NCI-H1436 (cell line): ENCODE measurements around the gene GDF10.

Experiments
- DNase-seq: peaks from one replicate; lab custom pipeline; 2025; lab: John Stamatoyannopoulos, UW

GDF10 gene

DNA sequence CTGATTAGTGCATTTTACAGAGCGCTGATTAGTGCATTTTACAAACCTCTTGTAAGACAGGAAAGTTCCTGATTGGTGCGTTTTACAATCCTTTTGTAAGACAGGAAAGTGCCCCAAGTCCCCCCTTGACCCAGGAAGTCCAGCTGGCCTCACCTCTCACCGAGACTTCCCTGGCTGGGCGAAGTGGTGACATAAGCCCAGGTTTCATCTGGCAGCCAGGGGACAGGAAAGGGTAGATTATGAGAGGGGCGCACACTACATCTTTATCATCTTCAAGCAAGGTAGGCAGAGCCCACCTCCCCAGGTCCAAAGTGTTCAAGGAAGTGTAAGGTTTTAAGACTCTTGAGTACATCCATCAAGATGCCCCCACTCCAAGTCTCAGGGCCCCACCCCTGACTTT lies 5.5 kb upstream of the GDF10 start:
- DNase-seq, result no peak

DNA sequence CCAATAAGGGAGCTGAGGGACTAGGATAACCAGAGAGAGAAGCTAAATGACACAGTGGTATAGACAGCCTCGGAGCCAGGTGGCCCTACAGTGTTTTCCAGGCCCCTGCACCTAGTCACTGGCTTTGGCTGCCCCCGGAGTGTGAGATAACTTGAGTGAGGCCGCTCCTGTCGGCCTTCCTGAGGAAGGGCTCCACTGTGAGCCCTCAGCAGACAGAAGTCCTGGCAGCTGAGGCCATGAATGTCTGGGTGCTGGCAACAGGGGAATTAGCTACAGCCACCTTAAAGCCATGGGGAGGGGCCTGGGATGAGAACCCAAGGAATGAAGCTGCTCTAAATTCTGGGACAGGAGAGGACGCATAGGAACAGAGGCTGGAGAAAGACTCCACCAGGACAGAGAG lies 4.6 kb upstream of the GDF10 start:
- DNase-seq, result no peak

DNA sequence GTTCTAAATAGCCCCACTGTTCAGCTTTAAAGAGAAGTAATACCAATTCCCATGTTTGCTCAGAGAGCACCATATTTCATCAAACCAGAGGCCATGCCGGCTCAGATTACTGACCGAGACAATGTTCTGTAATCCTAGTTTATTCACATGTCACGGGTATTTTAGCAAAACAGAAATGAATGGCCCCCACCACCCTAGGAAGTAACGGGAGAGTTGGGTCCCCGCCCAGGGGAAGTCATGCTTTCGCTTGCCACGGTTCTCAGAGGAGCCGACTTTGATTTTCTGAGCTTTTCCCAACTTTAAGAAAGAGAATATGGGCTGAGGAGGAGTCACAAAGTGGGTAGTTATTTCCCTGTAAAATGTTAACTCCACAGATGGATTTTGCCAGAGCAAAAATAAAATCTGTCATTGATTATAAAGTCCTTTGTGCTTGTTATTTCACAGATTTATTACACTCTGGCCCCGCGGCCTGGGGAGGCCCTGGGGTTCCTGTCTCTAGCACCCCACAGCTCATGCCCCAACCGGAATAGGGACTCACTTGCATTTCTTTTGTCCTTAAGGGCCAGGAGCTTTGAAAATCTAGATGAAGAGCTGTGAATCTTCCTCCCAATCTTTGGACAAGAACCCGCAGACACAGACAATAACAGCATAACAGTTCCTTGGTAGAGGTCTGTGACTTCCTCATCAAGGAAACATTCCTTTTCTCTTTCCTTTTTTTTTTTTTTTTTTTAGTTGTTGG lies 3.7 kb upstream of the GDF10 start:
- no peak for DNase-seq

DNA sequence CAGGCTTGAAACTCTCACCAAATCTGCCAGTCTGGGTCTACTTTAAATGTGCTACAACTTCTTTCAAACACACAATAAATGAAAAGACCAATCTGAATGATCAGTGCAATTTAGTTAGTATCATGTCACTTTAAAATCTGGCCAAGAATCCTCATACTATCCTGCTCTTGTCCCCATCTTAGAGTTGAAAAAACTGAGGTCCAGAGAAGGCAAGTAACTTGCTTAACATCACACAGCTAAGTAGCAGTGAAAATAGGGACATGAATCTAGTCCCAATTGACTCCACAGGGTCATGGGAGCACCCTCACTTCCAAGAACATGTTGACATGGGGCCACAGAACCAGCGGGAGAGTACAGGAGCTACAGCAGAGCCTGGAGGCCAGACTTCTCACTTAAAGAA lies 3.1 kb upstream of the GDF10 start:
- no peak for DNase-seq

DNA sequence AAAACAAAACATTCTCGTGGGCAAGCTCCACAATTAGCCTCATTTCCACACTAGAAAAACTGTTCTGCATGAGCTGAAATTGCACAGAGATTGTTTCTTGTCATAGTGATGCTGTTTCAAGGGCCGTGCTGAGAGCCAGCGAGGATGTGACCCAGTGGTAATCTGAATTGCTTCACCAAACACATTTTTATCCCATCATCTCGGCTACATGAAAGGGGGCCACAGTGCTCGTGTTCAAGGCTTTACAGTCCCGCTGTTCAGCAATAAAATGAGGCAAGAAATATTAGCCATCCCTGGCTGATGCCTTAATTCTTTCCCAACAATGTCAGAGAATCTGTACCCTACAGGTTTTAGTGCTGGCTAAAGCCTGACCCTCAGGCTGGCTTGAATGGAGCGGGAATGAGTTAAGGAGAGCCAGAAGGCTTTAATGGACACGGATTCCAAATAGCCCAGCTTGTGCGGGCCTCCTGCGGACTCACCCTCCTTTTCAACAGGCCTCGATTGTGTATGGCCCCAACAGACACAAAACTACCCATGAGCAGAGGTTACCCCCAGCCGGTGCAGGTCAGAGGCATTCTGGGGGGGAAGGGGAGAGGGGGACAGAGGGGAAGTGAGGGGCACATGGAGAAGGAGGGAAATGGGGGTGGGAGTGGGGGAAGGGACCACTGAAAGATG lies 2.0 kb upstream of the GDF10 start:
- DNase-seq, result no peak

DNA sequence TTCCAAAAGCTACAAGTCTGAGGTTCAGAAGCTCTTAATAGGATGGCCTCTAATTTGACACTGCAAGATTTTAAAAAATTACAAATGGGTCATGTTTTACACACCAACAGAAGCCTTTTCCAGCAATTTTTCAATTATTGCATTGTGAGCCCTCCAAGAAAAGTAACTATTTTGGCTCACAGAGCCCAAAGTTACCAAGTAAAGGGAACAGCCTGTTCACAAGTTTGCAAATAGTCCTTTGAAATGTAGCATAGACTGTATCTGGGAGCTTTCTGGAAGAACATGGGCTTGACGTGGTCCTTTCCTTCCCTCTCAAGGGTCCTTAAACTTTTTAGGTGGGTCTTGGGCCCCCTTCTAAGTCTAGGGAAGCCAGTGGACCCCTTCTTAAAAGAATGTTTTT lies 1.3 kb upstream of the GDF10 start:
- no peak for DNase-seq

DNA sequence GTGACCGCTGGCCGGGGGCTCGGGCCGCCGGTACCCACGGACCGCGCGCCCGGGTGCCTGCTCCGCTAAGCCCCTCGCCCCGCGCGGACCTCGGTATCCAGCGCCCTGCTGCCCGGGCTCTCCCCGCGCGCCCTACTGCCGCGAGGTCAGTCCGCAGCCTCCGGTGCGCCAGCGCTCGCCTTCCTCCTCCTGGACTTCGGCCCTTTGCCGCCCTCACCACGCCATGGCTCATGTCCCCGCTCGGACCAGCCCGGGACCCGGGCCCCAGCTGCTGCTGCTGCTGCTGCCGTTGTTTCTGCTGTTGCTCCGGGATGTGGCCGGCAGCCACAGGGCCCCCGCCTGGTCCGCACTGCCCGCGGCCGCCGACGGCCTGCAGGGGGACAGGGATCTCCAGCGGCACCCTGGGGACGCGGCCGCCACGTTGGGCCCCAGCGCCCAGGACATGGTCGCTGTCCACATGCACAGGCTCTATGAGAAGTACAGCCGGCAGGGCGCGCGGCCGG lies 483 bp downstream of the GDF10 start:
- DNase-seq, result no peak

DNA sequence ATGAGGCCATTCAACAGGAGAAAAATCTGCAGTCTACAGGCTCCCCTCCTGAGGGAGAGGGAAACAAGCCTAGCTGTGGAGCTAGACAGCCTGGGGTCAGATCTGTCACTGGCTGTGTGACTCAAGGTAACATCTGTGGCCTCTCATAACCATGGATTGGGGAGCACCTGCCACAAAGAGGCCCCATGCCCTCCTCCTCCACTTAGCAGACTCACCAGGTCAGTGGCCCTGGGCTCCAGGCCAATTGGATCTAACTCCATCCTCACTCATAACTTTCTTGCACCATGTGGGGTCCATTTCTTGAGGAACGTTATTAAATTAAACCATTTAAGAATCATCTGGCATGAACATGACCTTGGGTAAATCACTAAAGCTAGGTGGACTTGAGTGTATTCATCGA lies 1.8 kb downstream of the GDF10 start:
- DNase-seq, result no peak

DNA sequence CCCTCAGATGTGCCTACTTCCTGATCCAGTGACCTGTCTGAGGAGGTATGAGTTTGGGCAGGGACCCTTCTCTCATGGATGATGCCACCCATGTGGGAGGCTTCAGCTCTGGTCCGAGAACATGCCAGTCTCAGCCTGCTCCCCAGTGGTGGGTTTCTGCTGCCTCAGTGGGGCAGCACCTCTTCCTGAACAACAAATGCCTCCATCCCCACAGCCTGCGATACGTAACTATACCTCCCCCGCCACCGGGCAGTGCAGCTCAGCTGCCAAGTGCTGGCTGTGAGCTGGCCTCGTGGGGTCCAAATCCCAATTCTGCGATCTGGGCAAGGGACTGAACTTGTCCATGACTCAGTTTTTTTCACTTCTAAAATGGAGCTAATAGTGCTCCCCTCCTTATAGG lies 3.1 kb downstream of the GDF10 start:
- no peak for DNase-seq

DNA sequence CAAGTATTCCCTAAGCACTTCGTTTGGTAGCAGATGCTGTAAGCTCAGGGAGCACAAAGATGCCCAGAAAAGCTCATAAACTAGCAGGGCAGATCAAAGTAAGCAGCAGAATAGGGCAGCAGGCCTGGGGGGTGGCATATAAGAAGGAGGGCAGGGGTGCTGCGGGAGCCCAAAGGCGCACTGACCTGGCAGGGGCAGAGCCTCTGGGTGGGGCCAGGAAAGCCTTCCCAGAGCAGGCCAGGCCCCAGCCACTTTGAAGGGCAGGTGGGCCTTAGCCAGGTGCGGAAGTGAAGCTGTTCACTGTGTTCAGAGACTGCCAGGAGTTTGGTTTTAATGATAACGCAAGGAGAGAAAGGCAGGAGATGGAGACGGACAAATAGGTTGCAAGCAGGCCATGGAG lies 3.9 kb downstream of the GDF10 start:
- no peak for DNase-seq

DNA sequence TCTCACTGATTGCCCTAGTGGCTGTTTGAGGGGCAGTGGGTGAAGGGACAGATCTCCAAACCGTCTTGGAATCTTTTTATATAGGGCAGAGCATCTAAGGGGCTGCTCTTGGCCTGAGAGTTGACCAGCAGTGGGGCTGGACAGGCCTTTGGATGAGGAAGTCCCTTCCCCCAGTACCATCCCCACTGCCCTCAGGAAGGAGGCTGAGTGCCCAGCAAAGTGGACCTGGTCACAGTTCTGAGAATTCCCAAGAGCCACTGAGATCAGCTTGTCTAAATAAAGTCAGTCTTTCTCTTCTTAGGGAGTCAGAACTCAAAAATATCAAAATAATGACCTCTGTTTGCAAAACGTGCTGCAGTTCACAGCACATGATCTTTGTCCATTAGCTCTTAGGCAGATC lies 5.6 kb downstream of the GDF10 start:
- no peak for DNase-seq

DNA sequence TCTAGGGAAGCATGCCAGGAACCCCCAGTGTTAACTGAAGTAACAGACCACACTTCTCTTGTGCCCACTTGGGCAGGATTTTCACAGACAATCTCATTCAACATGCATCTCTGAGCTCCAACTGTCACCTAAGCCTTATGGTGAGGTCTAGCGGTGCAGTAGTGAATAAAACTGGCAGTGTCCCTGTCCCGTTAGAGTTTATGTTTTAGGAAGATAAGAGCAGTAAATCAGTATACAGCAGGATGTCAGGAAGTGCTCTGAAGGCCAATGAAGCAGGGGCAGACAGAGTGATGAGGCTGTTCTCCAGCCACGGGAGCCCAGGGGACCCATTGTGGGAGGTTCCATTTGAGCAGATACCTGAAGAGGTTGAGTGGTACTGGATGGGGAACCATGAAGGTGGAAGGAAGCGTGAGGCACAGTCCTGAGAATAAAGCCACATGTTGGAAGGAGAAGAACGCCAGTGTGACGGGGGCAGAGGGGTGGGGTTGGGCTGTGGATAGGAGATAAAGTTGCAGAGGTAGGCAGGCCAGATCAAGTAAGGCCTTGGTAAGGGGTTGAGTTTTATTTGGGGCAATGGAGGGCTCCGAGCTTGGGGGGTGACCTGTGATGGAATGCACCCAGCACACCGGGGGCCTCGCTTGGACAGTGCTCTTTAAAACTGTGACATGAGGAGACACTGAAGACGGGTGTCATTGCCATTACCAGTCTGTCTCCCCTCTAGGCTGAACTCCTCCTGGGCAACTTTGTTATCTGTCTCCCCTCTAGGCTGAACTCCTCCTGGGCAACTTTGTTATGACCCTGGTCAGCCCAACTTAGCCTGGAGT lies 6.6 kb downstream of the GDF10 start:
- DNase-seq, result no peak

DNA sequence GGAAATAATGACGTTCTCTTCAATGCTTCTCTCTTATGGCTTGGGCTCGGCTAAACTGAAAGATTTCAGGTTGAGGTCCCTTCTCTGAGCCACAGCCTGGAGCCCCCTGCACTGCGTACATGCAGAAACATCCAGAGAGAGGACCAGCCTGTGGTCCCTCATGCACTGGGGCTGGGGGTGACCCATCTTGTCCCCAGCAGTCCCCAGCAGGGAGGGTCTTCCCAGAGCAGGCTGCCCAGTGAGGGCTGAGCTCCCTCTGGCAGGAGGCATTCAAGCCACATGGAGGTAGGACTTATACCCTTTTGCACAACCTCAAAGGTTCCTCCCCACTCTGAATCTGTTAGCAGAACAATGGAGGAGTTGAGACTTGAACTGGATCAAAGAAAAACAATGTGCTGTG lies 7.4 kb downstream of the GDF10 start:
- DNase-seq, result no peak

DNA sequence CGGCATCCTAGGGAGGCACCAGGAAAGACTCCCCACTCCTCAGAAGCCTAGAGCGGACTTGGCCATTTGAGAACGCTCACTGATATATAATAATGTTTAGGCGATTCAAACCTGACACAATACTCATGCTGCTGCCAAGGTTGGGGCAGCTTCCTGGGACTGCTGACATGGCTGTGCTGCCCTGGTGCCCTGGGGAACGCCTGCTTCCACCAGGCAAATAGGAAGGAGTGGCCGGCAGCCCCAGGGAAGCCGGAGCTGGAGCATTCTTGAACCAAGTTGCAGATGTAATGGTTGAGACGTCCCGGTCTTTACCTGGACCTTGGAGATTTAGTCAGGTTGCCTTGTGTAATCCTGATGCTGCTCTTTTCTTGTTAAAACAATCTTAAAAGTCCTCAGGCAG lies 8.8 kb downstream of the GDF10 start:
- DNase-seq, result no peak

DNA sequence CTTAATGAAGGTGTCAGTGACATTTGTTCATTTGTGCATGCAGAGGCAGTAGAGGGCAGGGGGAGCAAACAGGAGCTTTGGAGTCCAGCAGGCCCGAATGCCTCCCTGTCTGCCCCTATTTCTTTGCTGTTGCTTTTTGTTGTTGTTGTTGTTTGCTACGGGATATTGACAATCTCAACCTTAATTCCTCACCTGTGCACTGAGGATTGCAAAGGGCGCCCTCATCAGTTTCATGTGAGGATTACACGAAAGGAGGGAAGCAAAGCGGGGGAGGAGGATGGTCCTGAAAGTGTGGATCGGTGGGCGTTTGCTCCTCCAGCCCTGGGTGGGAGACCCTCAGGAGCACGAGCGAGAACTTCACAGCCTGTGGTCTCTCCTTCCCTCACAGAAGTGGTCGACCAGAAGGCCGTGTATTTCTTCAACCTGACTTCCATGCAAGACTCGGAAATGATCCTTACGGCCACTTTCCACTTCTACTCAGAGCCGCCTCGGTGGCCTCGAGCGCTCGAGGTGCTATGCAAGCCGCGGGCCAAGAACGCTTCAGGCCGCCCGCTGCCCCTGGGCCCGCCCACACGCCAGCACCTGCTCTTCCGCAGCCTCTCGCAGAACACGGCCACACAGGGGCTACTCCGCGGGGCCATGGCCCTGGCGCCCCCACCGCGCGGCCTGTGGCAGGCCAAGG lies 9.6 kb downstream of the GDF10 start:
- DNase-seq, result no peak

DNA sequence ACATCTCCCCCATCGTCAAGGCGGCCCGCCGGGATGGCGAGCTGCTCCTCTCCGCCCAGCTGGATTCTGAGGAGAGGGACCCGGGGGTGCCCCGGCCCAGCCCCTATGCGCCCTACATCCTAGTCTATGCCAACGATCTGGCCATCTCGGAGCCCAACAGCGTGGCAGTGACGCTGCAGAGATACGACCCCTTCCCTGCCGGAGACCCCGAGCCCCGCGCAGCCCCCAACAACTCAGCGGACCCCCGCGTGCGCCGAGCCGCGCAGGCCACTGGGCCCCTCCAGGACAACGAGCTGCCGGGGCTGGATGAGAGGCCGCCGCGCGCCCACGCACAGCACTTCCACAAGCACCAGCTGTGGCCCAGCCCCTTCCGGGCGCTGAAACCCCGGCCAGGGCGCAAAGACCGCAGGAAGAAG lies 10.1 kb downstream of the GDF10 start:
- DNase-seq, result no peak

DNA sequence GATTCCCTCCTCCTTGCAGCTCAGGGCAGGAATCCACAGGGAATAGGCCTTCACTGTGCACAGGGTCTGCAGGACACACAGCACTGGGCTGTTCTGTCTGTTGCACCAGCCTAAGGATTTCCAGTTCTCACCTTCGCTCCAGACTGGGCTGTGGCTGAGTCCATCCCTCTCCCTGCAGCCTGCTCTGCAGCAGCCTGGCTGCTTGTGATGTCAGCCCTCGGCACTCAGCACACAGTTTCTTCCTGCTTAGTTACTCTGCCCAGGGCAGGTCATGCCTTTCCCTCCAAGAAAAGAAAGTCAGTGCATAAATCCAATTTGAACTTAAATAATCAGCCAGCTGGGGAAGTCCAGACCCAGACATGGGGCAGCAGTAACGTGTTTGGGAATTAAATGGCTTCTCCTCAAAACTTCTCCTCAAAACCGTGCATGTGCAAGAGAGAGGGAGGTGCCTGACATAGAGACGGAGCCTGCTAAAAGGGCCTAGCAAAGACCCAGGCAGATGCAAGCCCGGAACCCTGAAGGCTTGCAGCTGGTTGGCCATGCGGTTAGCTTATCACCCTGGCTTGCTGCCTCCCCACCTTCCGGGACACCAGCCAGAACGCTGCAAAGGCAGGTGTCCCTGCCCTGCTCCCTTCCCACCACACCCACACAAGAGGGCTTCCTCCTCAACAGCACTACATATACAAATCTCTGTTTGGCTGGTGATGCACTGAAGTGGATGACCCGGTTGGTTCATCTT lies 11.4 kb downstream of the GDF10 start:
- no peak for DNase-seq

DNA sequence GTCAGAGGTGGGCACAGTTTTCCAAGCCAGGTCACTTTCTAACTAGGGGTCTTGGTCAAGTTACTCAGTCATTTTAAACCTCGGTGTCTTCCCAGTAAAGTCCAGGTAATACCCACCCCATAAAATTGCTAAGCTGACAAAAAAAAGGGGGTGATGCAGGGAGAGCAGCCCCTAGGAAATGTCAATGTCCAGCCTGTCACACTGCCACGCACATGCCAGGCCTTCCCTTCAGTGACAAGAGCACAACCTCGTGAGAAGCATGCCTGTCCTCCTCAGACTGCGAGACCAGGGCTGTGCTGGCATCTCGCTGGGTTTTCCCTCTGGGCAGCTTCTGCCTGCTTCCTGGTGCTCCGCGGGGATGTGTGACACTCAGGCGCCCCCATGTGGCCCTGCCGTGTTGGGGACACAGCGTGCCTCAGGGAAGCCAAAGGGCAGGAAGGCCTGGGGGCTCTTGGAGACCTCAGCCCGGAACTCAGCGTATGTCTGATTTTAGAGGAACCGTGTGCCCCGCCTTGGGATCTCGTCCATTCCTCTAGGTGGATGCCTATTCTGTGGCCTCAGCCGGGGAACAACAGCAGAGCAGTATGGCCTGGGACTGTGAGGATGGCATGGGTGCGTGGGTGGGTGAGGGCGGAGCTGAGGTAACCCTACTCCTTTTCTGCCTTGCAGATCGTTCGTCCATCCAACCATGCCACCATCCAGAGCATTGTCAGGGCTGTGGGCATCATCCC lies 12.1 kb downstream of the GDF10 start:
- DNase-seq, result peak; percentile 56

DNA sequence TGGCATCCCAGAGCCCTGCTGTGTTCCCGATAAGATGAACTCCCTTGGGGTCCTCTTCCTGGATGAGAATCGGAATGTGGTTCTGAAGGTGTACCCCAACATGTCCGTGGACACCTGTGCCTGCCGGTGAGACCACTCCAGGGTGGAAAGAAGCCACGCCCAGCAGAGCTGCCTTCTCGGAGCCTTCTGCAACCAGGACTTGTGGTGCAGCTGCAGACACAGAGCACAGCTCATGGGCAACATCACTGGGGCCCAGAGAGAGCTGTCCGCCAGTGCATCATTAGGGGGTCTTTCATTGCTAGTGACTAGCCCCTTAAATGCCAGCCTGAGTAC lies 12.6 kb downstream of the GDF10 start:
- DNase-seq, result no peak

DNA sequence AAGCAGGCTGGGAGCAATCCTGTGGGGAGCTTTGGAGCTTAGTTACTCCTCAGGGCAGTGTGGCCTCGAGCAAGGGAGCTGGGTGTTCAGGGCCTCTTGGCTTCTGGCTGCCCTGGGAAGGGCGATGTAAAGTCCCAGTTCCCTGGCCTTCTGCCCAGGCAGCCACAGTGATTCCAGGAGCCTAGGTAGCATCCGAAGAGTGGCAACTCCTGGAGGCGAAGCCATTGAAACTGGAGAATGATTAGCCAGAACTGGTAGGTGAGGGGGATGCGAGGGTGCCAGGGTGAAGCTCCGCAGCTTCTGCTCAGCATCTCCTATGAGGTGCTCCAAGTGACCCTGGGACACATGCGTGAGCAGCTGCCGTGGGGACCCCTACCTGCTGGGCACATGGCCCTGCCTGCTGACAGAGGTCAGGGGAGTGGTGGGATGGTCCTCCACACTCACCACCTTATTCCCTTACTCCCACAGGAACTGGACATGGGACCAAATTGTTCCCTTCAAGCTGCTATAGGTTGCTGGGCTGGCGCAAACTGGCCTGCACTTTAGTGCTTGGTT lies 14.5 kb downstream of the GDF10 start:
- no peak for DNase-seq

DNA sequence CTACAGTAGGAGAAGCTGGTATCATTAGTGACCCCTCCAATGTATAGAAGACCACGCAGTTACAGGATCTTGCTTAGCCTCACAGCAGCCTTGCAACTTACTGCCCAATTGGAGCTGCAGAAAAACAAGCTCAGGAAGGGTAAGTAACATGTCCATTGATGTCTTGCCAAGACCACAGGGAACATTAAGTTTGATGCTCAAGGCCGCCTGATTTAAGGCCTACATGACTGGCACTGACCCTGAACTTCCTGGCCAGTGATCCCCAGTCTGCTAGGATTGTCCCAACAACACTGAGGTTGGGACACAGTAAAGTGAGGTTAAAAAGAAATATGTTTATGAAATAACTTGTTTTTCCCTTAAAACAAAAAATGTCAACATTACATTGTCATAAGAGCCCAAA lies 15.4 kb downstream of the GDF10 start:
- no peak for DNase-seq
